ENCODE data around the gene DPH6. TPM values are rescaled to one million over a fixed set of nuclear protein-coding genes. Genes with fewer than 3 reads are reported as not detected.

The DPH6 gene
- total RNA-seq, 1 experiment from 2014 or later: 31.7 TPM

DNA sequence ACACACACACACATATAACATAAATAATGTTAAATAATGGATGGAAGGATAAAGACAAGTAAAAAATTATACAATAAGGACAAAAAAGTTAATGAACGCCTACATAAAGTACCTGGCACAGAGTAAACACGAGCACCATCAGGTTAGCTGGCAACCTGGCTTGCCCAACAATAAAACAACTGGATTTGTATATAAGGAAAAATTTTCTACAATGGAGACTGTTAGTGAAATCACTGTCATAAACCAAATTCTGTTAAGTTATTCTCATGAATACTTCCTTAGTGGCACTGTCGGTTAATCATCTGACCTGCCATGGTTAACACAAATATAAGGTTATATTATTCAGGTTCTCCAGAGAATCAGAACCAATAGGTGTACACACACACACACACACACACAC lies 54.8 kb downstream of the DPH6 start:
- POLR2A ChIA-PET: no interaction called here
- CTCF ChIA-PET: no interaction called here
- TF ChIP-seq, protein P1, sequence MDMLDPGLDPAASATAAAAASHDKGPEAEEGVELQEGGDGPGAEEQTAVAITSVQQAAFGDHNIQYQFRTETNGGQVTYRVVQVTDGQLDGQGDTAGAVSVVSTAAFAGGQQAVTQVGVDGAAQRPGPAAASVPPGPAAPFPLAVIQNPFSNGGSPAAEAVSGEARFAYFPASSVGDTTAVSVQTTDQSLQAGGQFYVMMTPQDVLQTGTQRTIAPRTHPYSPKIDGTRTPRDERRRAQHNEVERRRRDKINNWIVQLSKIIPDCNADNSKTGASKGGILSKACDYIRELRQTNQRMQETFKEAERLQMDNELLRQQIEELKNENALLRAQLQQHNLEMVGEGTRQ (CRISPR knock-in tag; IDR thresholded peaks at IDR 0.05): no peak
- no peak for TF ChIP-seq ZNF416 (CRISPR knock-in tag; IDR thresholded peaks at IDR 0.05)
- TF ChIP-seq, protein P2, sequence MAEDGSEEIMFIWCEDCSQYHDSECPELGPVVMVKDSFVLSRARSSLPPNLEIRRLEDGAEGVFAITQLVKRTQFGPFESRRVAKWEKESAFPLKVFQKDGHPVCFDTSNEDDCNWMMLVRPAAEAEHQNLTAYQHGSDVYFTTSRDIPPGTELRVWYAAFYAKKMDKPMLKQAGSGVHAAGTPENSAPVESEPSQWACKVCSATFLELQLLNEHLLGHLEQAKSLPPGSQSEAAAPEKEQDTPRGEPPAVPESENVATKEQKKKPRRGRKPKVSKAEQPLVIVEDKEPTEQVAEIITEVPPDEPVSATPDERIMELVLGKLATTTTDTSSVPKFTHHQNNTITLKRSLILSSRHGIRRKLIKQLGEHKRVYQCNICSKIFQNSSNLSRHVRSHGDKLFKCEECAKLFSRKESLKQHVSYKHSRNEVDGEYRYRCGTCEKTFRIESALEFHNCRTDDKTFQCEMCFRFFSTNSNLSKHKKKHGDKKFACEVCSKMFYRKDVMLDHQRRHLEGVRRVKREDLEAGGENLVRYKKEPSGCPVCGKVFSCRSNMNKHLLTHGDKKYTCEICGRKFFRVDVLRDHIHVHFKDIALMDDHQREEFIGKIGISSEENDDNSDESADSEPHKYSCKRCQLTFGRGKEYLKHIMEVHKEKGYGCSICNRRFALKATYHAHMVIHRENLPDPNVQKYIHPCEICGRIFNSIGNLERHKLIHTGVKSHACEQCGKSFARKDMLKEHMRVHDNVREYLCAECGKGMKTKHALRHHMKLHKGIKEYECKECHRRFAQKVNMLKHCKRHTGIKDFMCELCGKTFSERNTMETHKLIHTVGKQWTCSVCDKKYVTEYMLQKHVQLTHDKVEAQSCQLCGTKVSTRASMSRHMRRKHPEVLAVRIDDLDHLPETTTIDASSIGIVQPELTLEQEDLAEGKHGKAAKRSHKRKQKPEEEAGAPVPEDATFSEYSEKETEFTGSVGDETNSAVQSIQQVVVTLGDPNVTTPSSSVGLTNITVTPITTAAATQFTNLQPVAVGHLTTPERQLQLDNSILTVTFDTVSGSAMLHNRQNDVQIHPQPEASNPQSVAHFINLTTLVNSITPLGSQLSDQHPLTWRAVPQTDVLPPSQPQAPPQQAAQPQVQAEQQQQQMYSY (CRISPR knock-in tag; IDR thresholded peaks at IDR 0.05): no peak
- TF ChIP-seq ZNF263 (CRISPR knock-in tag; IDR thresholded peaks at IDR 0.05; ENCODE audit: low read depth): no peak
- TF ChIP-seq, protein P3, sequence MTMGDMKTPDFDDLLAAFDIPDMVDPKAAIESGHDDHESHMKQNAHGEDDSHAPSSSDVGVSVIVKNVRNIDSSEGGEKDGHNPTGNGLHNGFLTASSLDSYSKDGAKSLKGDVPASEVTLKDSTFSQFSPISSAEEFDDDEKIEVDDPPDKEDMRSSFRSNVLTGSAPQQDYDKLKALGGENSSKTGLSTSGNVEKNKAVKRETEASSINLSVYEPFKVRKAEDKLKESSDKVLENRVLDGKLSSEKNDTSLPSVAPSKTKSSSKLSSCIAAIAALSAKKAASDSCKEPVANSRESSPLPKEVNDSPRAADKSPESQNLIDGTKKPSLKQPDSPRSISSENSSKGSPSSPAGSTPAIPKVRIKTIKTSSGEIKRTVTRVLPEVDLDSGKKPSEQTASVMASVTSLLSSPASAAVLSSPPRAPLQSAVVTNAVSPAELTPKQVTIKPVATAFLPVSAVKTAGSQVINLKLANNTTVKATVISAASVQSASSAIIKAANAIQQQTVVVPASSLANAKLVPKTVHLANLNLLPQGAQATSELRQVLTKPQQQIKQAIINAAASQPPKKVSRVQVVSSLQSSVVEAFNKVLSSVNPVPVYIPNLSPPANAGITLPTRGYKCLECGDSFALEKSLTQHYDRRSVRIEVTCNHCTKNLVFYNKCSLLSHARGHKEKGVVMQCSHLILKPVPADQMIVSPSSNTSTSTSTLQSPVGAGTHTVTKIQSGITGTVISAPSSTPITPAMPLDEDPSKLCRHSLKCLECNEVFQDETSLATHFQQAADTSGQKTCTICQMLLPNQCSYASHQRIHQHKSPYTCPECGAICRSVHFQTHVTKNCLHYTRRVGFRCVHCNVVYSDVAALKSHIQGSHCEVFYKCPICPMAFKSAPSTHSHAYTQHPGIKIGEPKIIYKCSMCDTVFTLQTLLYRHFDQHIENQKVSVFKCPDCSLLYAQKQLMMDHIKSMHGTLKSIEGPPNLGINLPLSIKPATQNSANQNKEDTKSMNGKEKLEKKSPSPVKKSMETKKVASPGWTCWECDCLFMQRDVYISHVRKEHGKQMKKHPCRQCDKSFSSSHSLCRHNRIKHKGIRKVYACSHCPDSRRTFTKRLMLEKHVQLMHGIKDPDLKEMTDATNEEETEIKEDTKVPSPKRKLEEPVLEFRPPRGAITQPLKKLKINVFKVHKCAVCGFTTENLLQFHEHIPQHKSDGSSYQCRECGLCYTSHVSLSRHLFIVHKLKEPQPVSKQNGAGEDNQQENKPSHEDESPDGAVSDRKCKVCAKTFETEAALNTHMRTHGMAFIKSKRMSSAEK (CRISPR knock-in tag; IDR thresholded peaks at IDR 0.05; ENCODE audit: borderline replicate concordance): no peak
- TF ChIP-seq, protein P4, sequence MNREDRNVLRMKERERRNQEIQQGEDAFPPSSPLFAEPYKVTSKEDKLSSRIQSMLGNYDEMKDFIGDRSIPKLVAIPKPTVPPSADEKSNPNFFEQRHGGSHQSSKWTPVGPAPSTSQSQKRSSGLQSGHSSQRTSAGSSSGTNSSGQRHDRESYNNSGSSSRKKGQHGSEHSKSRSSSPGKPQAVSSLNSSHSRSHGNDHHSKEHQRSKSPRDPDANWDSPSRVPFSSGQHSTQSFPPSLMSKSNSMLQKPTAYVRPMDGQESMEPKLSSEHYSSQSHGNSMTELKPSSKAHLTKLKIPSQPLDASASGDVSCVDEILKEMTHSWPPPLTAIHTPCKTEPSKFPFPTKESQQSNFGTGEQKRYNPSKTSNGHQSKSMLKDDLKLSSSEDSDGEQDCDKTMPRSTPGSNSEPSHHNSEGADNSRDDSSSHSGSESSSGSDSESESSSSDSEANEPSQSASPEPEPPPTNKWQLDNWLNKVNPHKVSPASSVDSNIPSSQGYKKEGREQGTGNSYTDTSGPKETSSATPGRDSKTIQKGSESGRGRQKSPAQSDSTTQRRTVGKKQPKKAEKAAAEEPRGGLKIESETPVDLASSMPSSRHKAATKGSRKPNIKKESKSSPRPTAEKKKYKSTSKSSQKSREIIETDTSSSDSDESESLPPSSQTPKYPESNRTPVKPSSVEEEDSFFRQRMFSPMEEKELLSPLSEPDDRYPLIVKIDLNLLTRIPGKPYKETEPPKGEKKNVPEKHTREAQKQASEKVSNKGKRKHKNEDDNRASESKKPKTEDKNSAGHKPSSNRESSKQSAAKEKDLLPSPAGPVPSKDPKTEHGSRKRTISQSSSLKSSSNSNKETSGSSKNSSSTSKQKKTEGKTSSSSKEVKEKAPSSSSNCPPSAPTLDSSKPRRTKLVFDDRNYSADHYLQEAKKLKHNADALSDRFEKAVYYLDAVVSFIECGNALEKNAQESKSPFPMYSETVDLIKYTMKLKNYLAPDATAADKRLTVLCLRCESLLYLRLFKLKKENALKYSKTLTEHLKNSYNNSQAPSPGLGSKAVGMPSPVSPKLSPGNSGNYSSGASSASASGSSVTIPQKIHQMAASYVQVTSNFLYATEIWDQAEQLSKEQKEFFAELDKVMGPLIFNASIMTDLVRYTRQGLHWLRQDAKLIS (CRISPR knock-in tag; IDR thresholded peaks at IDR 0.05; ENCODE audit: borderline replicate concordance): no peak
- TF ChIP-seq, protein P5, sequence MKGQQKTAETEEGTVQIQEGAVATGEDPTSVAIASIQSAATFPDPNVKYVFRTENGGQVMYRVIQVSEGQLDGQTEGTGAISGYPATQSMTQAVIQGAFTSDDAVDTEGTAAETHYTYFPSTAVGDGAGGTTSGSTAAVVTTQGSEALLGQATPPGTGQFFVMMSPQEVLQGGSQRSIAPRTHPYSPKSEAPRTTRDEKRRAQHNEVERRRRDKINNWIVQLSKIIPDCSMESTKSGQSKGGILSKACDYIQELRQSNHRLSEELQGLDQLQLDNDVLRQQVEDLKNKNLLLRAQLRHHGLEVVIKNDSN (CRISPR knock-in tag; IDR thresholded peaks at IDR 0.05): no peak
- no peak for TF ChIP-seq JUN (CRISPR knock-in tag; IDR thresholded peaks at IDR 0.05)
- TF ChIP-seq NR3C1 (CRISPR knock-in tag; conservative IDR thresholded peaks at IDR 0.05; ENCODE audit: low read depth): no peak
- no peak for TF ChIP-seq CREM (CRISPR knock-in tag; IDR thresholded peaks at IDR 0.05)
- TF ChIP-seq TEAD1 (CRISPR knock-in tag; IDR thresholded peaks at IDR 0.05): no peak
- TF ChIP-seq ZNF317 (CRISPR knock-in tag; IDR thresholded peaks at IDR 0.05; ENCODE audit: borderline replicate concordance, low read depth): no peak
- TF ChIP-seq NFE2L1 (CRISPR knock-in tag; IDR thresholded peaks at IDR 0.05): no peak
- no peak for TF ChIP-seq FOXJ3 (CRISPR knock-in tag; IDR thresholded peaks at IDR 0.05; ENCODE audit: borderline replicate concordance)
- TF ChIP-seq ELF4 (CRISPR knock-in tag; IDR thresholded peaks at IDR 0.05; ENCODE audit: low read depth): no peak
- no peak for TF ChIP-seq MYBL2 (CRISPR knock-in tag; IDR thresholded peaks at IDR 0.05)
- no peak for TF ChIP-seq ESRRA (CRISPR knock-in tag; IDR thresholded peaks at IDR 0.05; ENCODE audit: borderline replicate concordance)
- no peaks in the 10 kb centered on the region for H3K27me3 Mint-ChIP-seq (ENCODE audit: low read depth)
- ATAC-seq (no peak), DNase-seq (ENCODE audit: low spot score) (no peak)
- H3K36me3 Mint-ChIP-seq: peaks cover 42% of the 10 kb centered on the region
- H3K27ac Mint-ChIP-seq: no peak overlapping the region
- peaks cover 4% of the 10 kb centered on the region for H3K4me1 Mint-ChIP-seq
- no peak overlapping the region for H3K4me3 Mint-ChIP-seq
- peaks cover 39% of the 10 kb centered on the region for H3K9me3 Mint-ChIP-seq
